ENCODE results near the gene LUZP2. TPM values are rescaled to one million over a fixed set of nuclear protein-coding genes. Genes with fewer than 3 reads are reported as not detected.

LUZP2 gene
- total and polyA plus RNA-seq, 4 donors = 0.04 to 8.8 (median 0.09) TPM; not detected in 1

- H3K9me3 ChIP-seq (ENCODE audit: control insufficient read depth in 4 of 4, insufficient read depth in 3 of 4, low read length in 3 of 4) = no peaks in the 10 kb centered on the region
- TF ChIP-seq, protein P1, sequence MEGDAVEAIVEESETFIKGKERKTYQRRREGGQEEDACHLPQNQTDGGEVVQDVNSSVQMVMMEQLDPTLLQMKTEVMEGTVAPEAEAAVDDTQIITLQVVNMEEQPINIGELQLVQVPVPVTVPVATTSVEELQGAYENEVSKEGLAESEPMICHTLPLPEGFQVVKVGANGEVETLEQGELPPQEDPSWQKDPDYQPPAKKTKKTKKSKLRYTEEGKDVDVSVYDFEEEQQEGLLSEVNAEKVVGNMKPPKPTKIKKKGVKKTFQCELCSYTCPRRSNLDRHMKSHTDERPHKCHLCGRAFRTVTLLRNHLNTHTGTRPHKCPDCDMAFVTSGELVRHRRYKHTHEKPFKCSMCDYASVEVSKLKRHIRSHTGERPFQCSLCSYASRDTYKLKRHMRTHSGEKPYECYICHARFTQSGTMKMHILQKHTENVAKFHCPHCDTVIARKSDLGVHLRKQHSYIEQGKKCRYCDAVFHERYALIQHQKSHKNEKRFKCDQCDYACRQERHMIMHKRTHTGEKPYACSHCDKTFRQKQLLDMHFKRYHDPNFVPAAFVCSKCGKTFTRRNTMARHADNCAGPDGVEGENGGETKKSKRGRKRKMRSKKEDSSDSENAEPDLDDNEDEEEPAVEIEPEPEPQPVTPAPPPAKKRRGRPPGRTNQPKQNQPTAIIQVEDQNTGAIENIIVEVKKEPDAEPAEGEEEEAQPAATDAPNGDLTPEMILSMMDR (IDR thresholded peaks at IDR 0.05; ENCODE audit: control extremely low read depth, extremely low read depth) = no peak
- H3K9ac ChIP-seq (ENCODE audit: insufficient read depth in 1 of 2, low read length in 2 of 2) = no peak overlapping the region
- no peak overlapping the region for H3K4me3 ChIP-seq
- no peaks in the 10 kb centered on the region for H3K4me1 ChIP-seq (ENCODE audit: control insufficient read depth in 5 of 5, insufficient read depth in 5 of 5, low read length in 5 of 5)
- ATAC-seq (ENCODE audit: insufficient read depth, low FRiP score) = no peak
- no peaks in the 10 kb centered on the region for H3K27me3 ChIP-seq (ENCODE audit: control insufficient read depth in 3 of 3, insufficient read depth in 3 of 3, low read length in 2 of 3)
- H3K27ac ChIP-seq (ENCODE audit: low read depth in 1 of 2, low read length in 1 of 2) = no peak overlapping the region
- DNase-seq = no peak
- no peaks in the 10 kb centered on the region for H3K36me3 ChIP-seq (ENCODE audit: control insufficient read depth in 4 of 4, insufficient read depth in 4 of 4, low read length in 4 of 4)
Measured at GRCh38 chr11:24516638-24517037, 19.8 kb downstream of the LUZP2 start.

DNA sequence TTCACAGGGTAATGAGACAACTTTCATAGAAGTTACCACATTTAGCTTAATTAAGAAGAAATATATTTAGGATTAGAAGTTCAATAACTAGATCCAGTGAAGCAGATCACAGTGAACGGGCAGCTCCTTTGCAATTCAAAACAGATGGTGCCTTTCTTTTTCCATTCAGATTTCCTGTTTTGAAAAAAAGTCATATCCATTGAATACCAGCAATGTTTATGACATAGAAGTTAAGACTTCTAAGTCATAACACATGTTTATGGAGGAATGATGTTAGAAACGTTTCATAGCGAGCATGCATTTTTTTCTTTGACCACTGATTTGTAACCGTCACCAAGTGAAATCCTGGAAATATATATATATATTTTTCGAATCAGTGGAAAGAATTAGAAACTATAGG, 24.7 kb downstream of the LUZP2 start:
- H3K36me3 ChIP-seq (ENCODE audit: control insufficient read depth in 4 of 4, insufficient read depth in 4 of 4, low read length in 4 of 4) = no peaks in the 10 kb centered on the region
- no peak overlapping the region for H3K4me3 ChIP-seq
- DNase-seq = no peak
- TF ChIP-seq, protein P1 (IDR thresholded peaks at IDR 0.05; ENCODE audit: control extremely low read depth, extremely low read depth) = no peak
- H3K9ac ChIP-seq (ENCODE audit: insufficient read depth in 1 of 2, low read length in 2 of 2) = no peak overlapping the region
- no peaks in the 10 kb centered on the region for H3K27me3 ChIP-seq (ENCODE audit: control insufficient read depth in 3 of 3, insufficient read depth in 3 of 3, low read length in 2 of 3)
- H3K27ac ChIP-seq (ENCODE audit: low read depth in 1 of 2, low read length in 1 of 2) = no peak overlapping the region
- 84 to 86% methylated on average over 5 of the region's 5 CpGs for WGBS, 2 donors
- no peak for ATAC-seq (ENCODE audit: insufficient read depth, low FRiP score)
- no peaks in the 10 kb centered on the region for H3K9me3 ChIP-seq (ENCODE audit: control insufficient read depth in 4 of 4, insufficient read depth in 3 of 4, low read length in 3 of 4)
- no peaks in the 10 kb centered on the region for H3K4me1 ChIP-seq (ENCODE audit: control insufficient read depth in 5 of 5, insufficient read depth in 5 of 5, low read length in 5 of 5)

DNA sequence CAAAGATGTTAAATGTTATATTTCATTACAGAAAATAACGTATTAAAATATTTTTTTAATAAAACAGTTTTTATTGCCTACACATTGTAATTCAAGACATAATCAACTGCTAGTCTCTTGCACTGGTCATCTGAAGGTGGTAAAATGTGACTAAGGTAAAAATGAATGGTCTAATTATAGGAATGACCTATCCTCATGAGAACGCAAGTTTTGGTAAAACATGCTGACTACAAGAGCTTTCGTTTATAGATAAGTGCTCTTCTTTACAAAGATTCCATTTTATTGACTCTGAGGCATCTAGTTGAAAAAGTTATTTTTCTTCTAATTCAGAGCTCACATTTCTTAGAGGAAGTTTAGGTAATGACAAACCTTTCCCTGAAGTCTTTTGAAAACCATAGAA, 27.3 kb downstream of the LUZP2 start:
- Histone ChIP-seq H3K27ac (ENCODE audit: low read depth in 1 of 2, low read length in 1 of 2) (no peak overlapping the region), H3K27me3 (ENCODE audit: control insufficient read depth in 3 of 3, insufficient read depth in 3 of 3, low read length in 2 of 3) (no peaks in the 10 kb centered on the region), H3K9me3 (ENCODE audit: control insufficient read depth in 4 of 4, insufficient read depth in 3 of 4, low read length in 3 of 4) (no peaks in the 10 kb centered on the region), H3K9ac (ENCODE audit: insufficient read depth in 1 of 2, low read length in 2 of 2) (no peak overlapping the region), H3K36me3 (ENCODE audit: control insufficient read depth in 4 of 4, insufficient read depth in 4 of 4, low read length in 4 of 4) (no peaks in the 10 kb centered on the region), H3K4me3 (no peak overlapping the region), H3K4me1 (ENCODE audit: control insufficient read depth in 5 of 5, insufficient read depth in 5 of 5, low read length in 5 of 5) (no peaks in the 10 kb centered on the region)
- ATAC-seq (ENCODE audit: insufficient read depth, low FRiP score) = no peak
- no peak for DNase-seq
- TF ChIP-seq, protein P1 (IDR thresholded peaks at IDR 0.05; ENCODE audit: control extremely low read depth, extremely low read depth) = no peak
- 57 to 59% methylated on average over 3 of the region's 3 CpGs for WGBS, 2 donors

- no peaks in the 10 kb centered on the region for H3K36me3 ChIP-seq (ENCODE audit: control insufficient read depth in 4 of 4, insufficient read depth in 4 of 4, low read length in 4 of 4)
- no peaks in the 10 kb centered on the region for H3K9me3 ChIP-seq (ENCODE audit: control insufficient read depth in 4 of 4, insufficient read depth in 3 of 4, low read length in 3 of 4)
- H3K27me3 ChIP-seq (ENCODE audit: control insufficient read depth in 3 of 3, insufficient read depth in 3 of 3, low read length in 2 of 3) = no peaks in the 10 kb centered on the region
- TF ChIP-seq, protein P1 (IDR thresholded peaks at IDR 0.05; ENCODE audit: control extremely low read depth, extremely low read depth) = no peak
- no peak overlapping the region for H3K4me3 ChIP-seq
- no peak for ATAC-seq (ENCODE audit: insufficient read depth, low FRiP score)
- 47 to 55% methylated on average over 3 of the region's 3 CpGs for WGBS, 2 donors
- H3K27ac ChIP-seq (ENCODE audit: low read depth in 1 of 2, low read length in 1 of 2) = no peak overlapping the region
- H3K4me1 ChIP-seq (ENCODE audit: control insufficient read depth in 5 of 5, insufficient read depth in 5 of 5, low read length in 5 of 5) = no peaks in the 10 kb centered on the region
- no peak overlapping the region for H3K9ac ChIP-seq (ENCODE audit: insufficient read depth in 1 of 2, low read length in 2 of 2)
- no peak for DNase-seq
Measured at GRCh38 chr11:24531528-24531927, 34.7 kb downstream of the LUZP2 start.
